Ovary (tissue), 9 donors: ENCODE data around the gene NOX3. TPM values are rescaled to one million over a fixed set of nuclear protein-coding genes. Genes with fewer than 3 reads are reported as not detected.

Source experiments
- DNase-seq, 5 donors: peaks; one replicate each; pipeline ENCODE4 v3.0.0-alpha.2; 2019 to 2020
- H3K27ac ChIP-seq, 2 donors: fragments of 200-600 bp; one replicate each; pipeline versions ENCODE4 v1.5.1 to v1.8.0; 2019 to 2022
- H3K27me3 ChIP-seq: fragments of 200-600 bp; one replicate; pipeline ENCODE4 v1.8.0; 2022
- H3K36me3 ChIP-seq: fragments of 200-600 bp; sonication (generic); one replicate; pipeline ENCODE4 v1.5.1; 2019
- H3K4me1 ChIP-seq: one replicate; pipeline ENCODE4 v1.8.1; 2013; ENCODE audit warnings: mild to moderate bottlenecking, moderate library complexity; ENCODE audit not compliant: insufficient read depth
- H3K4me3 ChIP-seq: fragments of 200-600 bp; sonication (generic); one replicate; pipeline ENCODE4 v1.5.1; 2017
- H3K9me3 ChIP-seq, 2 donors: fragments of 200-600 bp in 1 of 2; sonication (generic) in 1 of 2; one replicate each; pipeline versions ENCODE4 v1.5.1 to v1.8.1; 2013 to 2019; ENCODE audit warnings: mild to moderate bottlenecking in 1 of 2, moderate library complexity in 1 of 2
- CTCF ChIP-seq, 3 donors: fragments of 450-650 bp in 2 of 3; fragments of 200-600 bp in 1 of 3; IDR thresholded peaks; one replicate each; pipeline versions ENCODE4 v1.5.1 to v1.8.0; 2016 to 2022; ENCODE audit warnings: antibody characterized with exemption in 3 of 3, mild to moderate bottlenecking in 1 of 3
- EP300 ChIP-seq: sonication (generic); formaldehyde crosslinking; IDR thresholded peaks from one replicate; pipeline ENCODE4 v1.6.1; 2017; ENCODE audit warnings: antibody characterized with exemption
- POLR2A ChIP-seq: fragments of 450-650 bp; IDR thresholded peaks from one replicate; pipeline ENCODE4 v1.6.1; 2017; ENCODE audit warnings: antibody characterized with exemption, mild to moderate bottlenecking, moderate library complexity
- WGBS, 3 donors: extraction: QIAGEN DNeasy Blood & Tissue Kit in 1 of 3; methylation state at CpG; one replicate each; pipeline versions ENCODE4 v1.1.5 to v1.1.7; 2013 to 2017; 5-methylcytosine and 5-hydroxymethylcytosine counted together
- intact Hi-C, 4 donors: fragments of 100-400 bp; cut with DNase I; formaldehyde crosslinking; loops; one replicate each; pipeline versions ENCODE4 v1.11.0 to v1.15.1; 2022 to 2023
- polyA plus RNA-seq, 2 donors: library from polyadenylated mRNA; stranded (reverse); fragments of 200-250 nt in 1 of 2; fragments of 350-450 nt in 1 of 2; fragmentation: Illumina TruSeq in 1 of 2; extraction: RNeasy Lipid Tissue Mini Kit (QIAGEN cat#74804) in 1 of 2; gene quantifications; one replicate each; pipeline ENCODE4 v1.2.3, GENCODE V29; 2013 to 2014
- total RNA-seq, 7 donors: library from RNA; depleted of rRNA in 2 of 7; stranded (reverse); fragments of >200 nt in 2 of 7; fragmentation: NEBNext Ultra II Directional in 3 of 7; extraction: Animal tissue kit (Norgen Biotek cat#: 25700) in 3 of 7; gene quantifications; one replicate each; pipeline versions ENCODE4 v1.1.0 to v1.2.4, GENCODE V29; 2016 to 2023
- donor health status: DM: no; HTN: no; CAD: no; lungs with moderate emphysema.
- donor health status: DM: no; HTN: no; CAD: no.
- donor health status: Bipolar disorder and iron deficiency.
- donor health status: DM: yes; HTN: yes; CAD: no.
- donor health status: DM: no; HTN: no; CAD: no.
- donor health status: DM: yes; HTN: yes; CAD: no.

NOX3 gene
- total and polyA plus RNA-seq, 9 donors = not detected

- Histone ChIP-seq H3K27ac (no peak overlapping the region), H3K4me3 (no peak overlapping the region), H3K9me3 (no peaks in the 10 kb centered on the region), H3K27me3 (no peaks in the 10 kb centered on the region), H3K4me1 (no peaks in the 10 kb centered on the region), H3K36me3 (no peaks in the 10 kb centered on the region)
- WGBS, 3 donors = 63 to 75% (median 66%) methylated on average over 5 of the region's 5 CpGs
- intact Hi-C loops = no loop called here
- TF ChIP-seq EP300 (no peak), POLR2A (no peak), CTCF (IDR thresholded peaks at IDR 0.05) (no peak)
- DNase-seq = no peak
These were observed 31.9 kb upstream of the NOX3 start for GRCh38 chr6:155487371-155488130.

GRCh38 chr6:155486721-155487294, 31.2 kb upstream of the NOX3 start:
- no peaks in the 10 kb centered on the region for H3K9me3 ChIP-seq
- no peak overlapping the region for H3K27ac ChIP-seq
- no peaks in the 10 kb centered on the region for H3K36me3 ChIP-seq
- no peak overlapping the region for H3K4me3 ChIP-seq
- TF ChIP-seq POLR2A = no peak
- no peak for TF ChIP-seq CTCF (IDR thresholded peaks at IDR 0.05)
- TF ChIP-seq EP300 = no peak
- intact Hi-C loops = no loop called here
- 59 to 83% (median 65%) methylated on average over 5 of the region's 5 CpGs for WGBS, 3 donors
- H3K4me1 ChIP-seq = no peaks in the 10 kb centered on the region
- no peak for DNase-seq
- H3K27me3 ChIP-seq = no peaks in the 10 kb centered on the region

GRCh38 chr6:155485756-155486155, 30.1 kb upstream of the NOX3 start:
- 75 to 89% (median 85%) methylated on average over 4 of the region's 4 CpGs for WGBS, 3 donors
- DNase-seq = no peak
- Histone ChIP-seq H3K27ac (no peak overlapping the region), H3K36me3 (no peaks in the 10 kb centered on the region), H3K4me1 (no peaks in the 10 kb centered on the region), H3K4me3 (no peak overlapping the region), H3K9me3 (no peaks in the 10 kb centered on the region), H3K27me3 (no peaks in the 10 kb centered on the region)
- intact Hi-C loops = no loop called here
- TF ChIP-seq CTCF (IDR thresholded peaks at IDR 0.05) = no peak

GRCh38 chr6:155483858-155484257, 28.2 kb upstream of the NOX3 start:
- intact Hi-C loops = no loop called here
- H3K4me3 ChIP-seq = no peak overlapping the region
- TF ChIP-seq CTCF (IDR thresholded peaks at IDR 0.05) (no peak), EP300 (no peak), POLR2A (no peak)
- H3K36me3 ChIP-seq = no peaks in the 10 kb centered on the region
- no peak overlapping the region for H3K27ac ChIP-seq
- WGBS, 3 donors = 0 to 23% (median 20%) methylated on average over 1 of the region's 1 CpG
- DNase-seq = no peak
- H3K4me1 ChIP-seq = no peaks in the 10 kb centered on the region
- H3K9me3 ChIP-seq = no peaks in the 10 kb centered on the region
- no peaks in the 10 kb centered on the region for H3K27me3 ChIP-seq
